CD8-positive, alpha-beta memory T cell (primary cell): ENCODE results near the gene AURKA. TPM values are rescaled to one million over a fixed set of nuclear protein-coding genes. Genes with fewer than 3 reads are reported as not detected.

ENCODE experiments used
- CTCF ChIA-PET: fragments of 350-600 bp; sonication (Branson Sonifier 250); formaldehyde crosslinking; loops from one replicate; lab custom pipeline; 2021; ENCODE audit warnings: antibody characterized with exemption; lab: Charles Lee
- POLR2A ChIA-PET: fragments of 350-600 bp; sonication (Branson Sonifier 250); formaldehyde crosslinking; loops from one replicate; lab custom pipeline; 2021; ENCODE audit warnings: antibody characterized with exemption; lab: Charles Lee
- DNase-seq, 5 donors: peaks; one replicate each; pipeline versions ENCODE4 v3.0.0 to v3.0.0-alpha.2; 2020 to 2022; ENCODE audit warnings: mixed read lengths in 1 of 5
- H3K27ac ChIP-seq: one replicate; pipeline ENCODE4 v1.7.0; 2013; ENCODE audit warnings: low read depth, mild to moderate bottlenecking, low read length, moderate library complexity
- H3K27me3 ChIP-seq: 2 replicates; pipeline ENCODE4 v1.7.0; 2013; ENCODE audit warnings: low read length, mild to moderate bottlenecking; ENCODE audit not compliant: insufficient read depth, poor library complexity, severe bottlenecking
- H3K36me3 ChIP-seq: 2 replicates; pipeline ENCODE4 v1.7.0; 2013; ENCODE audit warnings: mild to moderate bottlenecking, low read length, moderate library complexity; ENCODE audit not compliant: insufficient read depth
- H3K4me1 ChIP-seq: 2 replicates; pipeline ENCODE4 v1.7.0; 2013; ENCODE audit warnings: mild to moderate bottlenecking, low read length, moderate library complexity; ENCODE audit not compliant: insufficient read depth
- H3K4me3 ChIP-seq: 2 replicates; pipeline ENCODE4 v1.7.0; 2013; ENCODE audit warnings: mild to moderate bottlenecking, low read length
- H3K9me3 ChIP-seq: 2 replicates; pipeline ENCODE4 v1.7.0; 2013; ENCODE audit warnings: mild to moderate bottlenecking, low read length
- H3K27ac Mint-ChIP-seq, 8 donors: one replicate each; pipeline ENCODE4 v1.8.0; 2020 to 2021; ENCODE audit warnings: mixed read lengths in 8 of 8, mild to moderate bottlenecking in 6 of 8, inconsistent platforms in 3 of 8, moderate library complexity in 3 of 8
- H3K27me3 Mint-ChIP-seq, 2 donors: one replicate each; pipeline ENCODE4 v1.8.0; 2020 to 2021; ENCODE audit warnings: mixed read lengths in 2 of 2, mild to moderate bottlenecking in 1 of 2, moderate library complexity in 1 of 2
- H3K36me3 Mint-ChIP-seq, 3 donors: one replicate each; pipeline ENCODE4 v1.8.0; 2020 to 2021; ENCODE audit warnings: mixed read lengths in 3 of 3, inconsistent platforms in 1 of 3, mild to moderate bottlenecking in 1 of 3
- H3K4me1 Mint-ChIP-seq, 3 donors: one replicate each; pipeline ENCODE4 v1.8.0; 2020 to 2021; ENCODE audit warnings: mixed read lengths in 3 of 3, inconsistent platforms in 1 of 3, mild to moderate bottlenecking in 1 of 3
- H3K4me3 Mint-ChIP-seq, 7 donors: one replicate each; pipeline ENCODE4 v1.8.0; 2020 to 2021; ENCODE audit warnings: mixed read lengths in 7 of 7, mild to moderate bottlenecking in 6 of 7, moderate library complexity in 4 of 7, inconsistent platforms in 2 of 7
- H3K9me3 Mint-ChIP-seq, 5 donors: one replicate each; pipeline ENCODE4 v1.8.0; 2020 to 2022; ENCODE audit warnings: mixed read lengths in 5 of 5, mild to moderate bottlenecking in 3 of 5, moderate library complexity in 2 of 5, inconsistent platforms in 1 of 5
- polyA plus RNA-seq: library from polyadenylated mRNA; unstranded; fragments of 300-500 nt; fragmentation: Illumina TruSeq; gene quantifications from one replicate; pipeline ENCODE4 v1.2.3, GENCODE V29; 2021
- total RNA-seq, 2 experiments: library from RNA; stranded (reverse); gene quantifications; one replicate each; pipeline ENCODE4 v1.2.3, GENCODE V29; 2021

Gene AURKA
- total and polyA plus RNA-seq, 3 experiments from 2014 or later = 1.7 to 50.8 (median 49.2) TPM

DNA sequence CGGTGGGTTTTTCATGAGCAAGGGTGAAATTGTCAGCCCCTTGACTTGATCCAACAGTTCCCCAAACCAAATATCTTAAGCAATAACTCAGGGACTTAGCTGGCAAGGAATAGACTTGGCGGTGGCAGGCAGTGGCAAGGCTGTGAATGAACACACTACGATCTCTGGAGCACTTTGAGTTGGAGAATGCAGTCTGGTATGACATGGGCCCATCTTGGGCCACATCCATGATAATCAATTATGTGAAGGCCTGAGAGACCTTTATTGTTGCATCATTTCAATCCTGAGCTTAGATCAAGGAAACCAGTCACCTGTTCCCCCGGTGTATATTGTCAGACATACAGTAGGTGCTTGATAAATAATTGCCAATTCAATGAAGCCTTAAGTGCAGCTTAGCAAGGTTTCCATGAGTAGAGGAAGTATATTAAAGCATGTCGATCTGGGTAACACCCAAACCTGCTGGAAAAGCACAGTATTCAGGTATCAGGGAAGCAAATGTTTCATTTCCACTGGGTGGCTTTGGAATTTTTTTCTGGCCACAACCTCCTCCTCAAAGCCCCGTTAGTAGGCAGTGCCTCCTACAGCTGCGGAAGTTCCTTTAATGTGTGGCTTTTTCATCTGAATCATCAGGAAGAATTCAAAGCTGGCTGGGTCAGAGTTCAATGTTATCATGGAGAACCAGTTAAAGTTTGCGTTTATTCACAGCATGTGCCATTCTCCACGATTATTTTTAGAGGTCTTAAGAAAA, 30.2 kb upstream of the AURKA start:
- Mint-ChIP-seq H3K27me3 (peaks cover 0 to 1% of the 10 kb centered on the region in 2 donors), H3K4me3 (peak overlapping the region; percentile 4 to 46 (median 22)), H3K27ac (peak overlapping the region; percentile 31 to 94 (median 74)), H3K9me3 (no peaks in the 10 kb centered on the region), H3K36me3 (peaks cover 0 to 9% (median 8%) of the 10 kb centered on the region in 3 donors), H3K4me1 (peaks cover 41 to 59% (median 50%) of the 10 kb centered on the region in 3 donors)
- DNase-seq = no peak
- POLR2A ChIA-PET = interaction anchor here (0.6 to 1.0 kb wide), 2 partner anchors 10 to 903 kb away, joined by 3 to 5 read pairs; partner anchors contain the start of gene CASS4
- CTCF ChIA-PET = interaction anchor here (1.1 to 3.2 kb wide), 3 partner anchors 8 to 21 kb away, joined by 3 to 11 read pairs (median 5); partner anchors contain the start of gene CASS4
- H3K4me1 ChIP-seq = peaks cover 58% of the 10 kb centered on the region
- peak overlapping the region; percentile 10 for H3K4me3 ChIP-seq
- H3K27ac ChIP-seq = peak overlapping the region; percentile 41
- H3K27me3 ChIP-seq = no peaks in the 10 kb centered on the region
- no peaks in the 10 kb centered on the region for H3K36me3 ChIP-seq
- H3K9me3 ChIP-seq = no peaks in the 10 kb centered on the region

DNA sequence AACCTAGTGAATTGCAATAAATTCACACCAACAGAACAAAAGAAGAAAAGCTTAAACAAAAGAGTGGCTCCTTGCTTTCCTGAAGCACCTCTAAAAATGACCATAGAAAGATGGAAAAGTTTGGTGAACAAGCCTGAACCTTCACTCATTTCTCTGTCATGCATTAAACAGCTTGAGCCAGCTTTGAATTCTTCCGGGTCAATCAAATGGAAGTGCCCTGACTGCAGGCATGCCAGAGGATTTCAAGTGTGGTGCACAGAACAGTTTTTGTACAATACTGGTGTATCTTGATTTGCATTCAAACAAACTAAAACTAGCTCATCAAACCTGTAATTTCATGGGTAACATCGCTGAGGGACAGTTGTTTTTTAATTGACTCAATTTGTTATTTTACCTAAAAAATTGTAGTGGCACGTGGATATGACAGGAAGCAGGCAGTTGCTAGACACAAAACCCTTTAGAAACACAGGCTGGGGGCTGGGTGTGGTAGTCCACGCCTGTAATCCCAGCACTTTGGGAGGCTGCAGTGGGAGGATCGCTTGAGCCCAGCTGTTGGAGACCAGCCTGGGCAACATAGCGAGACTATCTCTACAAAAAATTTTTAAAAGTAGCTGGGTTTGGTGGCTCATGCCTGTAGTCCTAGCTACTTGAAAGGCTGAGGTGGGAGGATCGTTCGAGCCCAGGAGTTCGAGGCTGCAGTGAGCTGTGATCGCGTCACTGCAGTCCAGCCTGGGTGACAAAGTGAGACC, 29.1 kb upstream of the AURKA start:
- peak overlapping the region; percentile 41 for H3K27ac ChIP-seq
- peaks cover 0 to 11% (median 11%) of the 10 kb centered on the region in 3 donors for H3K36me3 Mint-ChIP-seq

DNA sequence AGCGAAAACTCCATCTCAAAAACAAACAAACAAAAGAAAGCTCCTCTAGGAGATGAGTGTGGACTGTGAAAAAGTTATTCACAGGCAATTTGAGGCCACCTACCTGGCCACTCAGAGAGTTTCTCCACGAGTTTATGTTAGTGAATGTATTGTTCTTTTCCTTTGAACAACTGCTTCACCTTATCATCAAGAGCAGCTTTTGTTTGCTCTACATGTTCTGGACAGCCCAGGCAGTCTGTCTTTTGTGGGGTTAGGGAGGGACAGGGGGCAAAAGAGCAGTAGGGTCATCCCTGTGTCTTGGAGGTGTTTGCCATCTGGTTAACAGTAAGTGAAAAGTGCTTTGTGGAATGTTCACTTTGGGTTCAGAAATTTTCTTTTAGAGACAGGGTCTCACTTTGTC, 28.0 kb upstream of the AURKA start:
- H3K27ac ChIP-seq = peak overlapping the region; percentile 1
- no peak for DNase-seq
- no peaks in the 10 kb centered on the region for H3K36me3 ChIP-seq

More for the DNA sequence above, 29.1 kb upstream of the AURKA start:
- Histone ChIP-seq H3K4me1 (peaks cover 69% of the 10 kb centered on the region), H3K9me3 (no peaks in the 10 kb centered on the region), H3K36me3 (no peaks in the 10 kb centered on the region), H3K27me3 (no peaks in the 10 kb centered on the region), H3K4me3 (no peak overlapping the region)
- Mint-ChIP-seq H3K4me1 (peaks cover 50 to 69% (median 60%) of the 10 kb centered on the region in 3 donors), H3K4me3 (peak overlapping the region in 5 of 7 donors; percentile 18 to 60 (median 41)), H3K9me3 (no peaks in the 10 kb centered on the region), H3K27ac (peak overlapping the region; percentile 57 to 100 (median 84)), H3K27me3 (peaks cover 0 to 1% of the 10 kb centered on the region in 2 donors)
- POLR2A ChIA-PET = interaction anchor here (1.1 kb wide), 1 partner anchor 28 kb away, joined by 3 read pairs; no protein-coding TSS in a partner anchor
- DNase-seq = no peak
- CTCF ChIA-PET = interaction anchor here (0.6 to 3.5 kb wide), 4 partner anchors 8 to 1770 kb away, joined by 3 to 11 read pairs (median 7); partner anchors contain the start of gene CASS4

DNA sequence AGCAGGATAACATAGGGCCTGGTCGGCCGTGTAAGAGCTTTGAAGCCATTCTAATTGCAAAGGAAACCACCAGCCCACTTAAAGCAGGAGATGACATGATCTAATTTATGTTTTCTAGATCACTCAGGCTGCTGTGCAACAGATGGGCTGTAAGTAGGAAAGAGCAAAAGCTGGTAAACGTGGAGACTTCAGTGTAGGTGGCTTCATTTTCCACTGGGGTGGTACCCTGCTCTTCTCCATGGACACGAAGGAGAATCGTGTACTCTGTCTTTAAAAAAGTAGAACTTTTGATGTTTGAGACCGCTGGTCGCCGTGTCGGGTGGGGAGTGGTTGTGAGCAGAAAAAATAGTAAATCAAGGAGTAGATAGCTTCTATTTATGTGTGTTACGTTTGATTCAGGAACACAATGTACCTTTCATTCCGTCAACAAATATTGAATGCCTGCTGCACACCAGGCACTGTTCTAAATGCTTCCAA, 26.4 kb upstream of the AURKA start:
- H3K27ac ChIP-seq = peak overlapping the region; percentile 66
- CTCF ChIA-PET = interaction anchor here (1.0 to 3.5 kb wide), 4 partner anchors 9 to 18 kb away, joined by 3 to 11 read pairs (median 4); no protein-coding TSS in a partner anchor
- H3K4me3 ChIP-seq = peak overlapping the region; percentile 18

More for the DNA sequence above, 28.0 kb upstream of the AURKA start:
- Histone ChIP-seq H3K9me3 (no peaks in the 10 kb centered on the region), H3K4me3 (no peak overlapping the region), H3K27me3 (no peaks in the 10 kb centered on the region), H3K4me1 (peaks cover 80% of the 10 kb centered on the region)
- Mint-ChIP-seq H3K27me3 (peaks cover 0 to 1% of the 10 kb centered on the region in 2 donors), H3K4me1 (peaks cover 57 to 71% (median 62%) of the 10 kb centered on the region in 3 donors), H3K9me3 (no peaks in the 10 kb centered on the region), H3K4me3 (no peak overlapping the region), H3K36me3 (peaks cover 0 to 11% (median 11%) of the 10 kb centered on the region in 3 donors), H3K27ac (peak overlapping the region; percentile 38 to 100 (median 82))
- POLR2A ChIA-PET = no interaction called here
- CTCF ChIA-PET = interaction anchor here (1.1 to 3.5 kb wide), 4 partner anchors 10 to 19 kb away, joined by 3 to 11 read pairs (median 4); no protein-coding TSS in a partner anchor

DNA sequence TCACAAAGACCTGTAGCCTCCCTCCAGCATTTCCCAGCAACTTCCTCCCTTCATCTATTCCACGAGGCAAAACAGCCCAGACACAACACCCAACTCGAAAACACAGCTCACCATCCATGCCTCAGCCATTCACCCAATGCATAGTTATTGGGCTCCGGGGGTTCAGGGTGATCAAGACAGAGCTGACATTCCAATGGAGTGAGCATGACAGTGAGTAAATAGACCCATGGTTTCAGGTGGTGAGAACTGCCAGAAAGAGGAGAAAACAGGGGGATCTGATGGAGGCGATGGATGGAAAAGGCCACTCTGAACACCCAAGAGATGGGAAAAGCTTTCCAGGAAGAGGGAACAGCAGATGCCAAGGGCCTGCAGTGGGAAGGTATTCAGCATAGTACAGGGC, 25.9 kb upstream of the AURKA start:
- peak overlapping the region; percentile 91 to 100 (median 94) for H3K27ac Mint-ChIP-seq
- Histone ChIP-seq H3K4me1 (peaks cover 98% of the 10 kb centered on the region), H3K36me3 (no peaks in the 10 kb centered on the region), H3K4me3 (peak overlapping the region; percentile 18), H3K27ac (peak overlapping the region; percentile 66), H3K27me3 (no peaks in the 10 kb centered on the region), H3K9me3 (no peaks in the 10 kb centered on the region)
- ChIA-PET CTCF (interaction anchor here (1.0 to 3.5 kb wide), 3 partner anchors 9 to 17 kb away, joined by 3 to 11 read pairs (median 3); no protein-coding TSS in a partner anchor), POLR2A (no interaction called here)
- peaks cover 0 to 15% (median 15%) of the 10 kb centered on the region in 3 donors for H3K36me3 Mint-ChIP-seq
- H3K4me3 Mint-ChIP-seq = peak overlapping the region; percentile 12 to 83 (median 75)
- H3K4me1 Mint-ChIP-seq = peaks cover 72 to 86% (median 81%) of the 10 kb centered on the region in 3 donors
- no peak for DNase-seq
- no peaks in the 10 kb centered on the region for H3K9me3 Mint-ChIP-seq
- H3K27me3 Mint-ChIP-seq = peaks cover 0 to 1% of the 10 kb centered on the region in 2 donors

More for the DNA sequence above, 26.4 kb upstream of the AURKA start:
- Histone ChIP-seq H3K9me3 (no peaks in the 10 kb centered on the region), H3K27me3 (no peaks in the 10 kb centered on the region), H3K4me1 (peaks cover 95% of the 10 kb centered on the region), H3K36me3 (no peaks in the 10 kb centered on the region)
- peaks cover 68 to 85% (median 77%) of the 10 kb centered on the region in 3 donors for H3K4me1 Mint-ChIP-seq
- H3K4me3 Mint-ChIP-seq = peak overlapping the region; percentile 65 to 88 (median 77)
- H3K36me3 Mint-ChIP-seq = peaks cover 0 to 15% (median 15%) of the 10 kb centered on the region in 3 donors
- H3K27me3 Mint-ChIP-seq = peaks cover 0 to 1% of the 10 kb centered on the region in 2 donors
- POLR2A ChIA-PET = interaction anchor here (1.1 kb wide), 1 partner anchor 16 kb away, joined by 3 read pairs; no protein-coding TSS in a partner anchor
- DNase-seq = peak in 2 of 5 donors; percentile 51 to 56
- H3K27ac Mint-ChIP-seq = peak overlapping the region; percentile 91 to 100 (median 94)
- no peaks in the 10 kb centered on the region for H3K9me3 Mint-ChIP-seq

DNA sequence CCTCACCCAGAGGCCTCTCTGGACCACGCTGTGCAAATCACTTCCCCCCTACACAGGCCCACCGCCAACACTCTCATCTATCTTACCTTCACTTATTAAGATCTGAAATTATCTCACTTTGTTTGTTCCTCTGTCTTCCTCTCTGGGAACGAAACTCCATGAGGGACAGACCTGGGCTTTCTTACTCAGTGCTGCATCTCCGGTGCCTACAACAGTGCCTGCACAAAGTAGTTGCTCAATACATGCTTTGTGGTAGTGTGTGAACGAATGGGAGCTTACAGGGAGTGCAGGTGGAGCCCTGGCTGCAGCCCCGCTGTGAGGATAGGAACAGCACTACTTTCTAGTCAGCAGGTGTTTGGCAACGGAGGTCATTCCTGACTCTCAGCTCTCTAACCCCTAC, 25.4 kb upstream of the AURKA start:
- CTCF ChIA-PET = interaction anchor here (1.4 kb wide), 1 partner anchor 17 kb away, joined by 3 read pairs; no protein-coding TSS in a partner anchor

More for the DNA sequence above, 25.4 kb upstream of the AURKA start:
- H3K4me1 Mint-ChIP-seq = peaks cover 72 to 86% (median 81%) of the 10 kb centered on the region in 3 donors
- H3K36me3 Mint-ChIP-seq = peaks cover 0 to 17% (median 15%) of the 10 kb centered on the region in 3 donors
- no peak for DNase-seq
- peak overlapping the region; percentile 7 to 83 (median 32) for H3K4me3 Mint-ChIP-seq
- peak overlapping the region in 7 of 8 donors; percentile 91 to 100 (median 95) for H3K27ac Mint-ChIP-seq
- Histone ChIP-seq H3K4me3 (no peak overlapping the region), H3K27ac (peak overlapping the region; percentile 66), H3K36me3 (no peaks in the 10 kb centered on the region), H3K27me3 (no peaks in the 10 kb centered on the region), H3K4me1 (peaks cover 97% of the 10 kb centered on the region), H3K9me3 (no peaks in the 10 kb centered on the region)
- no peaks in the 10 kb centered on the region for H3K9me3 Mint-ChIP-seq
- peaks cover 0 to 1% of the 10 kb centered on the region in 2 donors for H3K27me3 Mint-ChIP-seq
- POLR2A ChIA-PET = no interaction called here
